Neural crest cell (in vitro differentiated cells): ENCODE measurements around the gene PPP1R15B. TPM values are rescaled to one million over a fixed set of nuclear protein-coding genes. Genes with fewer than 3 reads are reported as not detected.

Experiments
- DNase-seq: peaks from one replicate; pipeline ENCODE4 v3.0.0; 2021; ENCODE audit warnings: low read depth, mixed read lengths, low spot score
- H3K27ac Mint-ChIP-seq: one replicate; pipeline ENCODE4 v1.8.0; 2021; ENCODE audit warnings: mild to moderate bottlenecking, mixed read lengths; ENCODE audit not compliant: unreplicated experiment
- H3K27me3 Mint-ChIP-seq: 2 replicates; pipeline ENCODE4 v1.8.0; 2021; ENCODE audit warnings: low read depth, mild to moderate bottlenecking, mixed read lengths
- H3K36me3 Mint-ChIP-seq: 2 replicates; pipeline ENCODE4 v1.8.0; 2021; ENCODE audit warnings: low read depth, mild to moderate bottlenecking, mixed read lengths
- H3K4me1 Mint-ChIP-seq: 2 replicates; pipeline ENCODE4 v1.8.0; 2021; ENCODE audit warnings: mixed read lengths
- H3K4me3 Mint-ChIP-seq: one replicate; pipeline ENCODE4 v1.8.0; 2021; ENCODE audit warnings: mild to moderate bottlenecking, mixed read lengths
- H3K9me3 Mint-ChIP-seq: 2 replicates; pipeline ENCODE4 v1.8.0; 2021; ENCODE audit warnings: mixed read lengths
- CTCF ChIP-seq: fragments of 200-600 bp; sonication (generic); conservative IDR thresholded peaks from 2 replicates; pipeline ENCODE4 v1.5.0; 2021; ENCODE audit warnings: antibody characterized with exemption, mild to moderate bottlenecking
- total RNA-seq: library from RNA; stranded (reverse); gene quantifications from 2 replicates; pipeline ENCODE4 v1.2.1, GENCODE V29; 2021

The PPP1R15B gene
- total RNA-seq, 1 donor from 2014 or later = 46.6 TPM

DNA sequence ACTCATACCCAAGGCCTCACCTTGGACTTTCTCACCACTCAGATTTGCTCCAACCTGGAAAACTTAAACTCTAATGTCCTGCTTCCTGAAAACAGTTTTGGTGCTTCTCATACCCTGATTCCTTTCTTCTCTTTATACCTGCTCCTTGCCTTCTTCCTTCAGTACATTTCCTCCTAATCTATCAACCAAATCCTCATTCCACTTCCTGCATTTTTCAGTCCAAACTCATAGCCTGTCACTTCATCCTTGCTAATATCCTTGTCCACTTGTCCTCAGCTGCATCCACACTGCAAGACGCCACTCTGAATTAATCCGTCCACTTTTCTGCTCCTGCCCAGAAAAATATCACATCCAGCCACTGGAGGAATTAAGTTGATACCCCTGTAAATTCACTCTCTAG lies 25.9 kb downstream of the PPP1R15B start:
- Mint-ChIP-seq H3K4me3 (no peak overlapping the region), H3K36me3 (no peaks in the 10 kb centered on the region), H3K9me3 (no peaks in the 10 kb centered on the region), H3K27me3 (peaks cover 11% of the 10 kb centered on the region), H3K27ac (no peak overlapping the region), H3K4me1 (no peaks in the 10 kb centered on the region)
- no peak for TF ChIP-seq CTCF
- no peak for DNase-seq

DNA sequence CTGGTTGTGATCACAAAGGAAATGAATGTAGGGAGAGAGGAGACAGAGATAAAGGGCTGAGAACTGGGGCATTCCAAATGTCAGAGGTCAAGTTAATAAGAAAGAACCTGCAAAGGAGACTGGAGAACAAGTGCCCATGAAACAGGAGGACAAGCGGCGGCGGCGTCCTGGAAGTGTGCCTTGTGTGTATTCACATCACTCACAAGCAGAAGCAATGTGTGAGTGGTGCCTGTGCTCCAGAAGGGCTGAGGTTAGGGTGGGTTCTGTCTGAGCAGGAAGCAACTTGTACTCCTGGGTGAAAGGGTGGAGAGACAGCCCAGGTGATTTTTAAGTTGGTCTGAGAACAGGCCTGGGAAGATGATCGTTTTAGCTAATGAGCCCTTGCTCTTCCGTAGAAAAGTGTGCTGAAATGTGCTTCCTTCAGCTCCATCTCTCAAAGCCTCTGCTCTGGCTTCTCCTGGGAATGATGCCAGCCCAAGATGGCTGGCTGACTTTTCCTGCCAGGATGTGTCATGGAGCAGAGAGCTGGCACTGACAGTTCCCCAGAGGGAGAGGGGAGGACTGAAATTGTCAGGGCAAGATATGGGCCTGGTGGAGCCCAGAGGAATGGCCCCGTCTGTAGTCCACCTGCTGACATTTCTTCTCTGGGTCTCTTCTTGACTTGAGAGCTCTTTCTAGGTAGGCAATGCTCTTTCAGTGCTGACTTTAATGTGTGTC lies 26.8 kb downstream of the PPP1R15B start:
- TF ChIP-seq CTCF = no peak
- no peak for DNase-seq
- Mint-ChIP-seq H3K27me3 (peaks cover 15% of the 10 kb centered on the region), H3K9me3 (no peaks in the 10 kb centered on the region), H3K4me1 (no peaks in the 10 kb centered on the region), H3K27ac (no peak overlapping the region), H3K4me3 (no peak overlapping the region), H3K36me3 (no peaks in the 10 kb centered on the region)

GRCh38 chr1:204383163-204383904 lies 28.3 kb downstream of the PPP1R15B start:
- Mint-ChIP-seq H3K4me1 (peaks cover 3% of the 10 kb centered on the region), H3K27ac (no peak overlapping the region), H3K4me3 (no peak overlapping the region), H3K27me3 (peaks cover 27% of the 10 kb centered on the region), H3K36me3 (no peaks in the 10 kb centered on the region), H3K9me3 (no peaks in the 10 kb centered on the region)
- no peak for TF ChIP-seq CTCF
- no peak for DNase-seq

GRCh38 chr1:204382714-204383083 lies 28.9 kb downstream of the PPP1R15B start:
- no peak for DNase-seq
- H3K4me1 Mint-ChIP-seq = peaks cover 9% of the 10 kb centered on the region
- H3K36me3 Mint-ChIP-seq = no peaks in the 10 kb centered on the region
- no peak overlapping the region for H3K27ac Mint-ChIP-seq
- H3K27me3 Mint-ChIP-seq = peaks cover 33% of the 10 kb centered on the region
- no peak for TF ChIP-seq CTCF
- no peaks in the 10 kb centered on the region for H3K9me3 Mint-ChIP-seq
- no peak overlapping the region for H3K4me3 Mint-ChIP-seq

DNA sequence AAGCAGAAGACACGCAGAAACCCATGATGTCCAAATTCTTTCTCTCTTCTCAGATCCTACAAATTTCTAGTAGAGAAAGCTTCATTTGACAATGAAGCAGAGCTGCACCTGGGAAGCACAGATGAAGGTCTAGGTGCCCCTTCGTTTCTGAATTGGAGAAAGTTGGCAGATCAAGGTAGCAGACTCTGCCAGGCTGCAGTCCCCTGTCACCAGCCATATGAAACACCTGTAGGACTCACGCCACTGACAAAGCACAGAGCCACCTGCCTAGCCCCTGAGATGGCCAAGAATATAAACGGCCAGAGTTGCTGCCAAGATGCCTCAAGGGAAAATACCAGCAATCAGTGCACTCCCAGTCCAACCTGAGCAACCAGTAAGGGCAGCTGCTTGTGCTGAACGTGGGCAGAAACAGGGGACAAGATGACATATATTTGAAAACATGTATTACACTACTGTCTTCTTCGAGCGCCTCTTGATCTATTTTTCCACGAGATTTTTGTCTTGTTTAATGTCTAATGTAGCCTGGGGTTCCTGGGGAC lies 31.3 kb downstream of the PPP1R15B start:
- Mint-ChIP-seq H3K27ac (no peak overlapping the region), H3K27me3 (peaks cover 34% of the 10 kb centered on the region), H3K4me1 (peaks cover 13% of the 10 kb centered on the region), H3K9me3 (no peaks in the 10 kb centered on the region), H3K4me3 (no peak overlapping the region), H3K36me3 (no peaks in the 10 kb centered on the region)
- TF ChIP-seq CTCF = no peak
- DNase-seq = no peak
